ENCODE results near the gene SLC22A17. TPM values are rescaled to one million over a fixed set of nuclear protein-coding genes. Genes with fewer than 3 reads are reported as not detected.

The SLC22A17 gene
- total and polyA plus RNA-seq, 9 of the 15 experiments (the other 6 are each of a cell fraction or from before 2014, with no cell fraction given) = 0.07 to 0.09 TPM; not detected in 7

GRCh38 chr14:23306412-23307145 lies 46.1 kb downstream of the SLC22A17 start, which contains the start of gene BCL2L2 (continued):
- TF ChIP-seq ZMIZ1 (IDR thresholded peaks at IDR 0.05; ENCODE audit: low read depth in 2 of 2, low read length in 2 of 2) (0 out of 4 replicates have a peak, but pooled peaks of 1 of the 2 experiments have one; percentile 13), RUNX1 (IDR thresholded peaks at IDR 0.05; ENCODE audit: low read depth) (peak; percentile 78; the same call in 1 of the 2 replicates), ZNF780A (CRISPR knock-in tag; IDR thresholded peaks at IDR 0.05) (no peak), NFIC (IDR thresholded peaks at IDR 0.05) (peak; percentile 57), NR4A1 (CRISPR knock-in tag; IDR thresholded peaks at IDR 0.05) (no peak), NR4A1 (tag; IDR thresholded peaks at IDR 0.05) (0 out of 2 replicates have a peak, but pooled peaks have one; percentile 41), POLR2AphosphoS5 (IDR thresholded peaks at IDR 0.05; ENCODE audit: control insufficient read depth, insufficient read depth, low read depth, low read length) (peak; percentile 80), BHLHE40 (IDR thresholded peaks at IDR 0.05; ENCODE audit: low read length) (0 out of 2 replicates have a peak, but pooled peaks have one; percentile 20), SAP30 (IDR thresholded peaks at IDR 0.05; ENCODE audit: borderline replicate concordance, insufficient read depth, low read depth, low read length, poor library complexity, severe bottlenecking) (peak; percentile 28), ZNF740 (CRISPR knock-in tag; IDR thresholded peaks at IDR 0.05) (peak; percentile 100), ZNF740 (tag; IDR thresholded peaks at IDR 0.05) (peak in 1 of 2 experiments; percentile 100; a peak in 2 of 4 replicates), HDAC2 (IDR thresholded peaks at IDR 0.05) (0 out of 2 replicates have a peak, but pooled peaks have one; percentile 60), ZZZ3 (IDR thresholded peaks at IDR 0.05) (no peak), PTBP1 (IDR thresholded peaks at IDR 0.05; ENCODE audit: low read depth, low read length) (no peak), E2F1 (CRISPR knock-in tag; IDR thresholded peaks at IDR 0.05) (0 out of 2 replicates have a peak, but pooled peaks have one; percentile 7), KDM4B (IDR thresholded peaks at IDR 0.05; ENCODE audit: borderline replicate concordance in 2 of 2, low read depth in 1 of 2) (peak in 1 of 2 experiments; percentile 98; a peak in 2 of 4 replicates), BRD4 (IDR thresholded peaks at IDR 0.05) (0 out of 2 replicates have a peak, but pooled peaks have one; percentile 31), DIDO1 (tag; IDR thresholded peaks at IDR 0.05; ENCODE audit: low read depth) (peak; percentile 93), ARID1B (IDR thresholded peaks at IDR 0.05) (peak; percentile 43), HLTF (IDR thresholded peaks at IDR 0.05) (peak; percentile 66; the same call in 1 of the 2 replicates), SMARCC2 (IDR thresholded peaks at IDR 0.05; ENCODE audit: low read depth) (0 out of 2 replicates have a peak, but pooled peaks have one; percentile 28), NFRKB (IDR thresholded peaks at IDR 0.05; ENCODE audit: low read depth) (peak; percentile 88), ZBTB17 (CRISPR knock-in tag; IDR thresholded peaks at IDR 0.05) (peak; percentile 9)
